Panc1 (cell line): Measurements from ENCODE around the gene HOXB3. TPM values are rescaled to one million over a fixed set of nuclear protein-coding genes. Genes with fewer than 3 reads are reported as not detected.

Experiments used
- microRNA-seq: library from miRNA; unstranded; fragments of <30 nt; microRNA quantifications from one replicate; pipeline ENCODE4 v1.1.0, GENCODE V29; 2020; ENCODE audit not compliant: unreplicated experiment
- total RNA-seq: library from RNA; stranded (reverse); gene quantifications from one replicate; pipeline ENCODE4 v1.2.1, GENCODE V29; 2021; ENCODE audit not compliant: unreplicated experiment

Gene HOXB3
- total RNA-seq, 1 experiment from 2014 or later: 127 TPM

Small RNAs within 50 kb of the gene (microRNA-seq; reads per million reads assigned to microRNA genes)
- 133 reads per million, percentile 58 among the genes with 10 or more reads in this experiment for gene MIR196A1

Other genes starting within 250 kb of the HOXB3 start
- 0.90 TPM for gene SKAP1, start 160.0 kb downstream of the HOXB3 start, total RNA-seq
- gene HOXB1, start 59.2 kb downstream of the HOXB3 start, total RNA-seq: not detected
- gene HOXB2, start 45.1 kb downstream of the HOXB3 start, total RNA-seq: 70.1 TPM
- 27.9 TPM for gene HOXB4, start 11.9 kb downstream of the HOXB3 start, total RNA-seq
- gene HOXB5, start 3.5 kb upstream of the HOXB3 start, total RNA-seq: 67.2 TPM
- 196 TPM for gene HOXB6, start 14.7 kb upstream of the HOXB3 start, total RNA-seq
- 44.0 TPM for gene HOXB7, start 20.8 kb upstream of the HOXB3 start, total RNA-seq
- gene HOXB8, start 25.1 kb upstream of the HOXB3 start, total RNA-seq: 45.9 TPM
- 65.9 TPM for gene HOXB9, start 36.1 kb upstream of the HOXB3 start, total RNA-seq
- gene PRAC1, start 132.3 kb upstream of the HOXB3 start, total RNA-seq: not detected
- not detected for gene PRAC2, start 132.9 kb upstream of the HOXB3 start, total RNA-seq
- 8.1 TPM for gene HOXB13, start 138.5 kb upstream of the HOXB3 start, total RNA-seq
- 2.5 TPM for gene TTLL6, start 227.0 kb upstream of the HOXB3 start, total RNA-seq
- 282 TPM for gene CALCOCO2, start 240.8 kb upstream of the HOXB3 start, total RNA-seq